Measurements from ENCODE around the gene THAP4. TPM values are rescaled to one million over a fixed set of nuclear protein-coding genes. Genes with fewer than 3 reads are reported as not detected.

The THAP4 gene
- total RNA-seq, 2 experiments from 2014 or later = 45.1 to 48.9 TPM

DNA sequence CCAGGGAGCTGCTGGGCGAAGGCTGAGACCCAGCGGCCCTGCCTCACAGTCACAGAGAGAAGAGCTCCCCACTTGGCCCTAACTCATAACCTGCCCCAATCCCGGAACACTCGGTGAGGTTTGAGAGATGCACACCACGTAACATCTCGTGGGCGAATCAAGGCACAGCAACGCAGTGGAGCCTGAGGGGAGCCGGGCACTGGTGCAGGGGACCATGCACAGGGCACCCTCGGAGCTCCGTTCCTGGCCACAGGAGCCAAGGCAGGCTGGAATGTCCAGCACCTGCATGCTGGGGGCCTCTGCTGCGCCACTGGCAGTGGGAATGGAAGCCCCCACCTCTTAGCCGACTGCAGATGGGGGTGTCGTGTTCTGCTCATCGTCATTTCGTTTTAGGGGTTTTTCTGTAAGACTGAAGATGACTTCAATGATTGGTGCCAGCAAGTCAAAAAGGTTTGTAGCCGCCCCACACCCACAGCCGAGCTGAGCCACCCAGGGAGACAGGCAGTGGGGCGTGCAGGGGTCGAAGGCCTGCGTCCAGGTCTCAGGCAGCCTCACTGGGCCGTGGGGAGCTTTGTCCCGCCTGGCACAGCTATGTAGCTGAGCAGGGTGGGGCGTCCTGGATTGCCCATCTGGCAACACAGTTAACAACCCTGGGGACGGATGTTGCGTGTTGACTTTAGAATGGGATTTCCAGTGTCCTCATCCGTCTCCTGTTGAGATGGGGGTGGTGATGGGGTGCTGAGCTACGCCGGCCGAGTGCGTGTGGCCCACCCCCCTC, 33.6 kb upstream of the THAP4 start:
- DNase-seq (no peak), ATAC-seq (no peak)
- Mint-ChIP-seq H3K27ac (no peak overlapping the region), H3K9me3 (no peaks in the 10 kb centered on the region), H3K27me3 (no peaks in the 10 kb centered on the region), H3K36me3 (ENCODE audit: low read depth) (peaks cover 18% of the 10 kb centered on the region), H3K4me3 (no peak overlapping the region), H3K4me1 (ENCODE audit: low read depth) (peaks cover 8% of the 10 kb centered on the region)
- TF ChIP-seq, protein P1, sequence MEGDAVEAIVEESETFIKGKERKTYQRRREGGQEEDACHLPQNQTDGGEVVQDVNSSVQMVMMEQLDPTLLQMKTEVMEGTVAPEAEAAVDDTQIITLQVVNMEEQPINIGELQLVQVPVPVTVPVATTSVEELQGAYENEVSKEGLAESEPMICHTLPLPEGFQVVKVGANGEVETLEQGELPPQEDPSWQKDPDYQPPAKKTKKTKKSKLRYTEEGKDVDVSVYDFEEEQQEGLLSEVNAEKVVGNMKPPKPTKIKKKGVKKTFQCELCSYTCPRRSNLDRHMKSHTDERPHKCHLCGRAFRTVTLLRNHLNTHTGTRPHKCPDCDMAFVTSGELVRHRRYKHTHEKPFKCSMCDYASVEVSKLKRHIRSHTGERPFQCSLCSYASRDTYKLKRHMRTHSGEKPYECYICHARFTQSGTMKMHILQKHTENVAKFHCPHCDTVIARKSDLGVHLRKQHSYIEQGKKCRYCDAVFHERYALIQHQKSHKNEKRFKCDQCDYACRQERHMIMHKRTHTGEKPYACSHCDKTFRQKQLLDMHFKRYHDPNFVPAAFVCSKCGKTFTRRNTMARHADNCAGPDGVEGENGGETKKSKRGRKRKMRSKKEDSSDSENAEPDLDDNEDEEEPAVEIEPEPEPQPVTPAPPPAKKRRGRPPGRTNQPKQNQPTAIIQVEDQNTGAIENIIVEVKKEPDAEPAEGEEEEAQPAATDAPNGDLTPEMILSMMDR (IDR thresholded peaks at IDR 0.05) = no peak
- POLR2A ChIA-PET = interaction anchor here (1.9 to 2.3 kb wide), 3 partner anchors 10 to 29 kb away, joined by 5 to 10 read pairs (median 6); partner anchors contain the start of gene DTYMK
- intact Hi-C loops (cut with micrococcal nuclease) = no loop called here
- CTCF ChIA-PET = no interaction called here

DNA sequence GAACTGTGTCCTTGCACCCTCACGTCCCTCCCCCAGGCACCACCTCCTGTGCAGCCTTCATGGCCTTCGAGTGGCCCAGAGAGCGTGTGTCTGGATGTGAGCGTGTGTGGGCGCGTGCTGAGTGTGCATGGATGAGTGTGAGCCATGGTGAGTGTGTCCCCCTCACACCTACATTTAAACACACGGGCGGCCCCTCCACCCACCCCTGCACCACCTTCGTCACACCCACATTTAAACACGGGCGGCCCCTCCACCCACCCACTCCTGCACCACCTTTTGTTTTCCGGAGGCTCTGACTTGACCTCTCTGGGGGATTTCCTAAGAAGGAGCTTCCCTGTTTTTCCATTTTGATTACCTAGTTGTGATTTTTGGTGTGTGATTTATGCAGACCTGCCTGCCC, 31.9 kb upstream of the THAP4 start:
- peaks cover 13% of the 10 kb centered on the region for H3K36me3 Mint-ChIP-seq (ENCODE audit: low read depth)
- no peaks in the 10 kb centered on the region for H3K9me3 Mint-ChIP-seq
- ChIA-PET POLR2A (no interaction called here), CTCF (interaction anchor here (1.7 kb wide), 1 partner anchor 10 kb away, joined by 4 read pairs; no protein-coding TSS in a partner anchor)
- ATAC-seq = no peak
- H3K4me3 Mint-ChIP-seq = no peak overlapping the region
- TF ChIP-seq, protein P1 (IDR thresholded peaks at IDR 0.05) = no peak
- H3K4me1 Mint-ChIP-seq (ENCODE audit: low read depth) = peaks cover 15% of the 10 kb centered on the region
- no peak for DNase-seq
- H3K27ac Mint-ChIP-seq = no peak overlapping the region
- intact Hi-C loops (cut with micrococcal nuclease) = no loop called here
- no peaks in the 10 kb centered on the region for H3K27me3 Mint-ChIP-seq

- H3K36me3 Mint-ChIP-seq (ENCODE audit: low read depth) = peaks cover 13% of the 10 kb centered on the region
- ChIA-PET POLR2A (no interaction called here), CTCF (interaction anchor here (1.7 kb wide), 1 partner anchor 9 kb away, joined by 4 read pairs; no protein-coding TSS in a partner anchor)
- H3K4me3 Mint-ChIP-seq = no peak overlapping the region
- H3K27me3 Mint-ChIP-seq = no peaks in the 10 kb centered on the region
- TF ChIP-seq, protein P1 (IDR thresholded peaks at IDR 0.05) = no peak
- ATAC-seq (no peak), DNase-seq (no peak)
- intact Hi-C loops (cut with micrococcal nuclease) = no loop called here
- peaks cover 15% of the 10 kb centered on the region for H3K4me1 Mint-ChIP-seq (ENCODE audit: low read depth)
- H3K27ac Mint-ChIP-seq = no peak overlapping the region
- no peaks in the 10 kb centered on the region for H3K9me3 Mint-ChIP-seq
Measured at GRCh38 chr2:241668354-241668753, 31.4 kb upstream of the THAP4 start.

DNA sequence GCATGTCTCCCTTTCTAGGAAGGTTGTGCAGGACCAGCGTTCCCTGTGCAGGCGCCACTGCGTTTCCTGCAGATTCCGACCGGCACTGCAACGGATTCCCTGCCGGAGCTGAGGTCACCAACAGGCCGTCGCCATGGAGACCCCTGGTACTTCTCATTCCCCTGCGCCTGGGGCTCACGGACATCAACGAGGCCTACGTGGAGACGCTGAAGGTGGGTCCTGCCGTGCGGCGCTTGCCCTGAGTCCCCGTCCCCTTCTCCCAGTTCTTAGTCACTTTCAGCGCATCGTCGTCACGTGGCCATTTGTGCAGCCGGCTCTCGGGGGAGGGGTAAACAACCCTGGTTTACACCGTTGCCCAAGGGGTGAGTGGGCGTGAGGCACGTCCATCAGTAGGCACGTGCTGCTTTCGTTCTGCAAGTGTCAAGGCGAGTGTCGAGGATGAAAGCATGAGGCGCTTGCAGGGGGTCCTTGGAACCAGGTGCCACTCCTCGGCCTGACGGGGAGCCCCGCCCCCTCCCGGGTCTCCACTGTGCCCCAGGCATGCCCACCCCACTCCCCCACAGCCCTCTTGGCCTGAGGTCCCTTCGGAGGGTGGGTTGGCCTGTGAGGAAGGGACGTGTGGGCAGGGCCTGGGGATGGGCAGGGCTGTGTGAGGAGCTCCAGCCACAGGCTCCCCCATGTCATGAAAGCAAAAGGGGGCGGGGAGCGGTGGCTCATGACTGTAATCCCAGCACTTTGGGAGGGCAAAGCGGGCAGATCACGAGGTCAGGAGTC, 29.9 kb upstream of the THAP4 start:
- no peaks in the 10 kb centered on the region for H3K9me3 Mint-ChIP-seq
- peaks cover 8% of the 10 kb centered on the region for H3K4me1 Mint-ChIP-seq (ENCODE audit: low read depth)
- no peaks in the 10 kb centered on the region for H3K27me3 Mint-ChIP-seq
- ChIA-PET CTCF (no interaction called here), POLR2A (no interaction called here)
- intact Hi-C loops (cut with micrococcal nuclease) = no loop called here
- H3K27ac Mint-ChIP-seq = no peak overlapping the region
- ATAC-seq (no peak), DNase-seq (no peak)
- no peak overlapping the region for H3K4me3 Mint-ChIP-seq
- TF ChIP-seq, protein P1 (IDR thresholded peaks at IDR 0.05) = no peak
- H3K36me3 Mint-ChIP-seq (ENCODE audit: low read depth) = peaks cover 11% of the 10 kb centered on the region
